ENCODE measurements around the gene PIBF1.

DNA sequence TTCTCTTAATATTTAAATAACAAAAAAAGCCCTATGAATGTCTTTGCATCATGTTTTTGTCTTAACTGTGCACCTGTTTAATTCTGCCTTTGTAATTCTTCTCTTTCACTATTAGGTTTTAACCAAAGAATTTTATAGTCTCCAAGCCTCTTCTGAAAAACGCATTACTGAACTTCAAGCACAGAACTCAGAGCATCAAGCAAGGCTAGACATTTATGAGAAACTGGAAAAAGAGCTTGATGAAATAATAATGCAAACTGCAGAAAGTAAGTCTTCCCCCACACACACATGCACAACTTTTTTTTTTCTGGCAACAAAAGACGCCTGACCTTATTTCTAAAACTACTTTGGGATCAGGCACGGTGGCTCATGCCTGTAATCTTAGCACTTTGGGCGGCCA, 126.5 kb downstream of the PIBF1 start:
- TF ChIP-seq CTCF (IDR thresholded peaks at IDR 0.05): no peak
- TF ChIP-seq POLR2A (IDR thresholded peaks at IDR 0.05): no peak
